CD14-positive monocyte (primary cell): ENCODE measurements around the gene PSENEN. TPM values are rescaled to one million over a fixed set of nuclear protein-coding genes. Genes with fewer than 3 reads are reported as not detected.

ENCODE experiments used
- DNase-seq, 3 donors: peaks; one replicate each; pipeline ENCODE4 v3.0.0-alpha.2; 2011 to 2022
- H2AFZ ChIP-seq: 2 replicates; pipeline ENCODE4 v1.6.0; 2012; ENCODE audit warnings: mild to moderate bottlenecking, low read depth, low read length, inconsistent platforms; ENCODE audit not compliant: insufficient read depth, poor library complexity, severe bottlenecking
- H3K27ac ChIP-seq, 2 donors: 1 replicate in 1 of 2; 2 replicates in 1 of 2; pipeline ENCODE4 v1.5.1; 2012 to 2013; ENCODE audit warnings: low read length in 2 of 2, control low read depth in 1 of 2, inconsistent platforms in 1 of 2, low read depth in 1 of 2, mild to moderate bottlenecking in 1 of 2
- H3K27me3 ChIP-seq, 2 donors: one replicate each; pipeline versions ENCODE4 v1.6.0 to v1.6.1; 2011 to 2013; ENCODE audit warnings: low read length in 2 of 2; ENCODE audit not compliant: control insufficient read depth in 2 of 2, insufficient read depth in 2 of 2
- H3K36me3 ChIP-seq, 2 donors: replicated peaks in 1 of 2; 1 replicate in 1 of 2; 2 replicates in 1 of 2; pipeline versions ENCODE4 v1.5.1 to v1.6.1; 2012 to 2013; ENCODE audit warnings: low read length in 2 of 2, control low read depth in 1 of 2, inconsistent platforms in 1 of 2, mild to moderate bottlenecking in 1 of 2; ENCODE audit not compliant: insufficient read depth in 2 of 2, control insufficient read depth in 1 of 2
- H3K4me1 ChIP-seq, 2 donors: 1 replicate in 1 of 2; 2 replicates in 1 of 2; pipeline versions ENCODE4 v1.5.1 to v1.6.1; 2012 to 2013; ENCODE audit warnings: low read length in 2 of 2, control low read depth in 1 of 2, inconsistent platforms in 1 of 2, mild to moderate bottlenecking in 1 of 2, moderate library complexity in 1 of 2; ENCODE audit not compliant: insufficient read depth in 2 of 2, control insufficient read depth in 1 of 2
- H3K4me2 ChIP-seq: replicated peaks from 2 replicates; pipeline ENCODE3; 2012; ENCODE audit warnings: low read length, moderate library complexity, mild to moderate bottlenecking; ENCODE audit not compliant: poor library complexity, severe bottlenecking; ENCODE audit errors: extremely low read depth
- H3K4me3 ChIP-seq, 3 experiments: fragments of 200-600 bp in 1 of 3; sonication (generic) in 1 of 3; replicated peaks in 1 of 3; 1 replicate in 2 of 3; 2 replicates in 1 of 3; pipeline ENCODE4 v1.5.1; 2011 to 2013; ENCODE audit warnings: low read length in 3 of 3, mild to moderate bottlenecking in 3 of 3, control low read depth in 2 of 3, low read depth in 2 of 3, inconsistent platforms in 1 of 3, moderate library complexity in 1 of 3
- H3K79me2 ChIP-seq: 2 replicates; pipeline ENCODE4 v1.6.0; 2012; ENCODE audit warnings: mild to moderate bottlenecking, control low read depth, inconsistent platforms, low read length, moderate library complexity; ENCODE audit not compliant: insufficient read depth
- H3K9ac ChIP-seq: 2 replicates; pipeline ENCODE4 v1.6.0; 2017; ENCODE audit warnings: low read length, mild to moderate bottlenecking; ENCODE audit not compliant: insufficient read depth, poor library complexity, severe bottlenecking
- H3K9me3 ChIP-seq, 2 donors: replicated peaks in 1 of 2; 1 replicate in 1 of 2; 2 replicates in 1 of 2; pipeline versions ENCODE4 v1.5.1 to v1.6.1; 2012 to 2013; ENCODE audit warnings: low read length in 2 of 2, control low read depth in 1 of 2; ENCODE audit not compliant: control insufficient read depth in 1 of 2, insufficient read depth in 1 of 2
- H4K20me1 ChIP-seq: 2 replicates; pipeline ENCODE4 v1.6.0; 2012; ENCODE audit warnings: mild to moderate bottlenecking, low read length, control low read depth, moderate library complexity; ENCODE audit not compliant: insufficient read depth
- H3K27ac Mint-ChIP-seq, 7 donors: one replicate each; pipeline ENCODE4 v1.8.0; 2020; ENCODE audit warnings: mild to moderate bottlenecking in 7 of 7, mixed read lengths in 7 of 7, moderate library complexity in 6 of 7, inconsistent platforms in 2 of 7
- H3K27me3 Mint-ChIP-seq, 3 donors: one replicate each; pipeline ENCODE4 v1.8.0; 2021 to 2022; ENCODE audit warnings: low read depth in 3 of 3, mild to moderate bottlenecking in 3 of 3, mixed read lengths in 3 of 3, moderate library complexity in 3 of 3, inconsistent platforms in 1 of 3
- H3K36me3 Mint-ChIP-seq, 2 donors: one replicate each; pipeline ENCODE4 v1.8.0; 2020; ENCODE audit warnings: mixed read lengths in 2 of 2, inconsistent platforms in 1 of 2, mild to moderate bottlenecking in 1 of 2
- H3K4me1 Mint-ChIP-seq: one replicate; pipeline ENCODE4 v1.8.0; 2020; ENCODE audit warnings: mild to moderate bottlenecking, mixed read lengths
- H3K4me3 Mint-ChIP-seq, 2 donors: one replicate each; pipeline ENCODE4 v1.8.0; 2020; ENCODE audit warnings: mild to moderate bottlenecking in 2 of 2, mixed read lengths in 2 of 2, moderate library complexity in 1 of 2
- H3K9me3 Mint-ChIP-seq, 7 donors: one replicate each; pipeline ENCODE4 v1.8.0; 2020 to 2022; ENCODE audit warnings: mixed read lengths in 7 of 7, mild to moderate bottlenecking in 6 of 7, moderate library complexity in 6 of 7, inconsistent platforms in 2 of 7
- WGBS: methylation state at CpG from one replicate; pipeline ENCODE4 v1.1.5; 2013; ENCODE audit warnings: missing lambda C conversion rate; ENCODE audit not compliant: insufficient coverage; 5-methylcytosine and 5-hydroxymethylcytosine counted together
- intact Hi-C, 2 donors: fragments of 100-400 bp; cut with micrococcal nuclease; formaldehyde crosslinking; loops; one replicate each; pipeline versions ENCODE4 v1.15.0 to v1.15.1; 2023
- polyA minus RNA-seq: library from RNA; depleted of rRNA, polyadenylated mRNA; stranded (reverse); fragments of >200 nt; gene quantifications from 2 replicates; pipeline ENCODE4 v1.2.3, GENCODE V29; 2012
- polyA plus RNA-seq, 3 donors: library from polyadenylated mRNA; depleted of rRNA in 1 of 3; unstranded in 2 of 3; stranded (reverse) in 1 of 3; fragments of 300-500 nt in 2 of 3; fragments of >200 nt in 1 of 3; fragmentation: Illumina TruSeq in 2 of 3; gene quantifications; 1 replicate in 2 of 3; 2 replicates in 1 of 3; pipeline ENCODE4 v1.2.3, GENCODE V29; 2012 to 2021
- total RNA-seq, 12 experiments: library from RNA in 1 of 12; stranded (reverse) in 1 of 12; fragments of 120-200 nt in 1 of 12; gene quantifications; one replicate each; pipeline ENCODE4 v1.2.4 and lab custom pipeline; 2013 to 2026; ENCODE audit warnings: mixed read lengths in 6 of 12, inconsistent platforms in 1 of 12
- TF ChIP-seq, protein P1 (sequence below): fragments of 200-600 bp; IDR thresholded peaks from one replicate; pipeline ENCODE4 v1.8.0; 2022; ENCODE audit warnings: antibody characterized with exemption, mild to moderate bottlenecking

Gene PSENEN
- total RNA-seq (2013) = 75.6 TPM
- polyA plus RNA-seq (100 to 1,000 TPM in 2 of 3 donors, 10 to 100 TPM in 1; 29.7 to 149 (median 129) TPM), polyA minus RNA-seq (11.5 and 28.5 TPM in 2 replicates), total RNA-seq (lab: John Stamatoyannopoulos, UW) (3.2 to 10.7 (median 6.8) reads per million in 11 experiments)

- intact Hi-C loops = loop anchor here (2.0 to 10.0 kb wide), 9 partner anchors 101 to 1589 kb away; partner anchors contain the start of genes CAPNS1 (in 1 of the 2), COX6B1 (in 1 of the 2), ETV2 (in 1 of the 2) and HCST (in 1 of the 2)
- H3K4me1 ChIP-seq = peaks cover 58 to 78% of the 10 kb centered on the region in 2 donors
- TF ChIP-seq, protein P1, sequence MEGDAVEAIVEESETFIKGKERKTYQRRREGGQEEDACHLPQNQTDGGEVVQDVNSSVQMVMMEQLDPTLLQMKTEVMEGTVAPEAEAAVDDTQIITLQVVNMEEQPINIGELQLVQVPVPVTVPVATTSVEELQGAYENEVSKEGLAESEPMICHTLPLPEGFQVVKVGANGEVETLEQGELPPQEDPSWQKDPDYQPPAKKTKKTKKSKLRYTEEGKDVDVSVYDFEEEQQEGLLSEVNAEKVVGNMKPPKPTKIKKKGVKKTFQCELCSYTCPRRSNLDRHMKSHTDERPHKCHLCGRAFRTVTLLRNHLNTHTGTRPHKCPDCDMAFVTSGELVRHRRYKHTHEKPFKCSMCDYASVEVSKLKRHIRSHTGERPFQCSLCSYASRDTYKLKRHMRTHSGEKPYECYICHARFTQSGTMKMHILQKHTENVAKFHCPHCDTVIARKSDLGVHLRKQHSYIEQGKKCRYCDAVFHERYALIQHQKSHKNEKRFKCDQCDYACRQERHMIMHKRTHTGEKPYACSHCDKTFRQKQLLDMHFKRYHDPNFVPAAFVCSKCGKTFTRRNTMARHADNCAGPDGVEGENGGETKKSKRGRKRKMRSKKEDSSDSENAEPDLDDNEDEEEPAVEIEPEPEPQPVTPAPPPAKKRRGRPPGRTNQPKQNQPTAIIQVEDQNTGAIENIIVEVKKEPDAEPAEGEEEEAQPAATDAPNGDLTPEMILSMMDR = no peak
- Mint-ChIP-seq H3K4me1 (peaks cover 56% of the 10 kb centered on the region), H3K36me3 (peaks cover 9 to 14% of the 10 kb centered on the region in 2 donors), H3K27ac (peak within 1 kb of the TSS; percentile 100), H3K27me3 (peaks cover 0 to 3% (median 0%) of the 10 kb centered on the region in 3 donors), H3K9me3 (no peaks in the 10 kb centered on the region), H3K4me3 (peak within 1 kb of the TSS; percentile 95 to 99)
- H3K27me3 ChIP-seq = no peaks in the 10 kb centered on the region
- peak within 1 kb of the TSS; percentile 97 to 98 for H3K27ac ChIP-seq
- H2AFZ ChIP-seq = peak within 1 kb of the TSS; percentile 83
- H3K4me3 ChIP-seq = peak within 1 kb of the TSS; percentile 77 to 93 (median 92)
- H3K4me2 ChIP-seq = peak within 1 kb of the TSS; percentile 96
- 1% methylated on average over 33 of the region's 40 CpGs for WGBS
- no peaks in the 10 kb centered on the region for H3K9me3 ChIP-seq
- no peaks in the 10 kb centered on the region for H4K20me1 ChIP-seq
- DNase-seq = peak; percentile 99 to 100 (median 100)
- peak within 1 kb of the TSS; percentile 97 for H3K9ac ChIP-seq
- peaks cover 56% of the 10 kb centered on the region for H3K79me2 ChIP-seq
- H3K36me3 ChIP-seq = no peaks in the 10 kb centered on the region
Observed at GRCh38 chr19:35745328-35746086, at the start of gene PSENEN, which contains the start of gene U2AF1L4. PSENEN (plus strand) TSS chr19:35745651; CDS start chr19:35745931, 280 bp downstream. U2AF1L4 (minus strand) TSS chr19:35745418; CDS start chr19:35745391, 27 bp downstream.

- no peaks in the 10 kb centered on the region for H3K9me3 ChIP-seq
- H4K20me1 ChIP-seq = no peaks in the 10 kb centered on the region
- 100% methylated on average over 1 of the region's 2 CpGs for WGBS
- Mint-ChIP-seq H3K4me1 (no peaks in the 10 kb centered on the region), H3K9me3 (no peaks in the 10 kb centered on the region), H3K27ac (no peak overlapping the region), H3K27me3 (peaks cover 4 to 12% (median 9%) of the 10 kb centered on the region in 3 donors), H3K36me3 (no peaks in the 10 kb centered on the region), H3K4me3 (no peak overlapping the region)
- H3K4me1 ChIP-seq = no peaks in the 10 kb centered on the region
- H3K4me3 ChIP-seq = no peak overlapping the region
- intact Hi-C loops = no loop called here
- no peak overlapping the region for H3K9ac ChIP-seq
- no peak overlapping the region for H2AFZ ChIP-seq
- H3K27me3 ChIP-seq = no peaks in the 10 kb centered on the region
- TF ChIP-seq, protein P1 = no peak
- no peaks in the 10 kb centered on the region for H3K36me3 ChIP-seq
- H3K4me2 ChIP-seq = no peak overlapping the region
- no peaks in the 10 kb centered on the region for H3K79me2 ChIP-seq
- no peak overlapping the region for H3K27ac ChIP-seq
- DNase-seq = no peak
Observed at GRCh38 chr19:35695895-35696422, 49.5 kb upstream of the PSENEN start.
